Measurements from ENCODE around the gene DCLK1.

DCLK1 gene

GRCh38 chr13:35841060-35841521 lies 290.1 kb downstream of the DCLK1 start:
- no peak for FAIRE-seq
- DNase-seq (ENCODE audit: insufficient read length, low spot score) = no peak

- DNase-seq (ENCODE audit: insufficient read length, low spot score) = no peak
- no peak for FAIRE-seq
Measured at GRCh38 chr13:35839806-35840205, 291.4 kb downstream of the DCLK1 start.

- FAIRE-seq (no peak), DNase-seq (ENCODE audit: insufficient read length, low spot score) (peak; percentile 48)
Measured at GRCh38 chr13:35838356-35838755, 292.8 kb downstream of the DCLK1 start.

GRCh38 chr13:35836446-35836845 lies 294.7 kb downstream of the DCLK1 start:
- FAIRE-seq (no peak), DNase-seq (ENCODE audit: insufficient read length, low spot score) (no peak)

GRCh38 chr13:35835989-35836388 lies 295.2 kb downstream of the DCLK1 start:
- FAIRE-seq (no peak), DNase-seq (ENCODE audit: insufficient read length, low spot score) (no peak)

GRCh38 chr13:35833608-35834275 lies 297.4 kb downstream of the DCLK1 start:
- FAIRE-seq (no peak), DNase-seq (ENCODE audit: insufficient read length, low spot score) (no peak)

GRCh38 chr13:35833031-35833430 lies 298.2 kb downstream of the DCLK1 start:
- no peak for DNase-seq (ENCODE audit: insufficient read length, low spot score)
- no peak for FAIRE-seq

- DNase-seq (ENCODE audit: insufficient read length, low spot score) (no peak), FAIRE-seq (no peak)
Measured at GRCh38 chr13:35832551-35832950, 298.6 kb downstream of the DCLK1 start.

GRCh38 chr13:35830850-35831450 lies 300.2 kb downstream of the DCLK1 start:
- no peak for DNase-seq (ENCODE audit: insufficient read length, low spot score)
- FAIRE-seq = no peak

- DNase-seq (ENCODE audit: insufficient read length, low spot score) (no peak), FAIRE-seq (no peak)
Measured at GRCh38 chr13:35826626-35827254, 304.4 kb downstream of the DCLK1 start.

GRCh38 chr13:35824825-35825224 lies 306.4 kb downstream of the DCLK1 start:
- DNase-seq (ENCODE audit: insufficient read length, low spot score) = no peak
- no peak for FAIRE-seq

- no peak for FAIRE-seq
- DNase-seq (ENCODE audit: insufficient read length, low spot score) = no peak
Measured at GRCh38 chr13:35824395-35824794, 306.8 kb downstream of the DCLK1 start.

- FAIRE-seq (no peak), DNase-seq (ENCODE audit: insufficient read length, low spot score) (no peak)
Measured at GRCh38 chr13:35822666-35823065, 308.5 kb downstream of the DCLK1 start.

- FAIRE-seq (no peak), DNase-seq (ENCODE audit: insufficient read length, low spot score) (peak; percentile 17)
Measured at GRCh38 chr13:35818633-35819067, 312.5 kb downstream of the DCLK1 start.

GRCh38 chr13:35817642-35818607 lies 313.3 kb downstream of the DCLK1 start:
- no peak for DNase-seq (ENCODE audit: insufficient read length, low spot score)
- no peak for FAIRE-seq

GRCh38 chr13:35814605-35815011 lies 316.6 kb downstream of the DCLK1 start:
- DNase-seq (ENCODE audit: insufficient read length, low spot score) = no peak
- no peak for FAIRE-seq

GRCh38 chr13:35812736-35813135 lies 318.4 kb downstream of the DCLK1 start:
- DNase-seq (ENCODE audit: insufficient read length, low spot score) (no peak), FAIRE-seq (no peak)

- FAIRE-seq (no peak), DNase-seq (ENCODE audit: insufficient read length, low spot score) (no peak)
Measured at GRCh38 chr13:35810321-35810720, 320.9 kb downstream of the DCLK1 start.

GRCh38 chr13:35808846-35809245 lies 322.3 kb downstream of the DCLK1 start:
- FAIRE-seq (no peak), DNase-seq (ENCODE audit: insufficient read length, low spot score) (no peak)

- no peak for DNase-seq (ENCODE audit: insufficient read length, low spot score)
Measured at GRCh38 chr13:35804901-35805300, 326.3 kb downstream of the DCLK1 start.

GRCh38 chr13:35797991-35798390 lies 333.2 kb downstream of the DCLK1 start:
- FAIRE-seq (no peak), DNase-seq (ENCODE audit: insufficient read length, low spot score) (no peak)

More at GRCh38 chr13:35804901-35805300, 326.3 kb downstream of the DCLK1 start:
- FAIRE-seq = no peak

Data from HTR-8/SVneo (cell line).